Activated T-helper 9 cell treated with anti-CD3 and anti-CD28 coated beads, Interleukin-2, amount 50 U/mL, for 16 hours (primary cell): ENCODE measurements around the gene WNT9A.
"Not testable (repeated sequence)": the region's sequence is repeated elsewhere in the genome, so short reads cannot be mapped to it uniquely, and the experiment has no call there.

ENCODE experiments used
- DNase-seq: peaks from one replicate; pipeline ENCODE4 v3.0.0-alpha.2; 2020; ENCODE audit warnings: low read depth

The WNT9A gene

GRCh38 chr1:227947676-227948492, at the start of gene WNT9A:
WNT9A (minus strand) TSS chr1:227947932; CDS start chr1:227947887, 45 bp downstream.
- DNase-seq: no peak

- no peak for DNase-seq
Observed at GRCh38 chr1:227996187-227996950, 48.6 kb upstream of the WNT9A start.

- DNase-seq: no peak
Observed at GRCh38 chr1:227994632-227995300, 47.0 kb upstream of the WNT9A start.

GRCh38 chr1:227987181-227987580, 39.4 kb upstream of the WNT9A start:
- DNase-seq: no peak

GRCh38 chr1:227975583-227976283, 28.0 kb upstream of the WNT9A start:
- not testable (repeated sequence) for DNase-seq

GRCh38 chr1:227973724-227974288, 26.1 kb upstream of the WNT9A start:
- not testable (repeated sequence) for DNase-seq

GRCh38 chr1:227972843-227973374, 25.2 kb upstream of the WNT9A start:
- not testable (repeated sequence) for DNase-seq

- not testable (repeated sequence) for DNase-seq
Observed at GRCh38 chr1:227972283-227972679, 24.5 kb upstream of the WNT9A start.

GRCh38 chr1:227971643-227972282, 24.0 kb upstream of the WNT9A start:
- not testable (repeated sequence) for DNase-seq

GRCh38 chr1:227971216-227971615, 23.5 kb upstream of the WNT9A start:
- not testable (repeated sequence) for DNase-seq

- not testable (repeated sequence) for DNase-seq
Observed at GRCh38 chr1:227970076-227970995, 22.6 kb upstream of the WNT9A start.

- DNase-seq: not testable (repeated sequence)
Observed at GRCh38 chr1:227967815-227968214, 20.1 kb upstream of the WNT9A start.

GRCh38 chr1:227966733-227967132, 19.0 kb upstream of the WNT9A start:
- DNase-seq: not testable (repeated sequence)

GRCh38 chr1:227961651-227962466, 14.1 kb upstream of the WNT9A start:
- DNase-seq: no peak

GRCh38 chr1:227959325-227959860, 11.7 kb upstream of the WNT9A start:
- no peak for DNase-seq

GRCh38 chr1:227958617-227959324, 11.0 kb upstream of the WNT9A start:
- no peak for DNase-seq

- no peak for DNase-seq
Observed at GRCh38 chr1:227955808-227956207, 8.1 kb upstream of the WNT9A start.
